PC-3 (cell line): ENCODE results near the gene IGHMBP2.

ENCODE experiments used
- EZH2 ChIP-seq: fragments of 300-600 bp; sonication (generic); IDR thresholded peaks from one replicate; pipeline ENCODE4 v1.6.1; 2017; ENCODE audit warnings: antibody characterized with exemption, mild to moderate bottlenecking, low read length; ENCODE audit not compliant: unreplicated experiment
- EZH2phosphoT487 ChIP-seq: fragments of 300-600 bp; sonication (generic); IDR thresholded peaks from 2 replicates; pipeline ENCODE4 v1.6.1; 2018; ENCODE audit warnings: mild to moderate bottlenecking, antibody characterized with exemption, low read length, borderline replicate concordance
- TF ChIP-seq, protein P1 (sequence below): fragments of 300-600 bp; sonication (generic); conservative IDR thresholded peaks from 2 replicates; pipeline ENCODE4 v1.5.1; 2017; ENCODE audit warnings: antibody characterized with exemption, low read depth, mild to moderate bottlenecking, low read length

DNA sequence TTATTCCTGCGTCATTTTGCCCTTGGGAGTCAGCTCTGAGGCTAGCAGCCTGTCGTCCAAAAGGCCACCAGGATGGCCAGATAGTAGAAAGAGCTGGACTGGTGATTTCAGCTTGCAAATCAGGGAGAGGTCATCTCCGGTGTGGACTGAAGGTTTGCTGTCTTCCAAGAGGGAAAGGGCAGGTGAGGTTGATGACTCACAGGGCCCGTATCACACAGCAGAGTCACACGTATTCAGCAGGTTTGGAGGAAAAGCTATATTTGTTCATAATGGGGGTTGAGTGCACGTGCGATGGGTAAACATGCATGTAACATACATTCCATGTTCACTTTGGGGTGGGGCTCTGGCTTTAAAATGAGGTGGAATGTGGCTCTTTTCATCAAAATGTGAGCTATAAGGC lies 25.7 kb upstream of the IGHMBP2 start:
- TF ChIP-seq, protein P1, sequence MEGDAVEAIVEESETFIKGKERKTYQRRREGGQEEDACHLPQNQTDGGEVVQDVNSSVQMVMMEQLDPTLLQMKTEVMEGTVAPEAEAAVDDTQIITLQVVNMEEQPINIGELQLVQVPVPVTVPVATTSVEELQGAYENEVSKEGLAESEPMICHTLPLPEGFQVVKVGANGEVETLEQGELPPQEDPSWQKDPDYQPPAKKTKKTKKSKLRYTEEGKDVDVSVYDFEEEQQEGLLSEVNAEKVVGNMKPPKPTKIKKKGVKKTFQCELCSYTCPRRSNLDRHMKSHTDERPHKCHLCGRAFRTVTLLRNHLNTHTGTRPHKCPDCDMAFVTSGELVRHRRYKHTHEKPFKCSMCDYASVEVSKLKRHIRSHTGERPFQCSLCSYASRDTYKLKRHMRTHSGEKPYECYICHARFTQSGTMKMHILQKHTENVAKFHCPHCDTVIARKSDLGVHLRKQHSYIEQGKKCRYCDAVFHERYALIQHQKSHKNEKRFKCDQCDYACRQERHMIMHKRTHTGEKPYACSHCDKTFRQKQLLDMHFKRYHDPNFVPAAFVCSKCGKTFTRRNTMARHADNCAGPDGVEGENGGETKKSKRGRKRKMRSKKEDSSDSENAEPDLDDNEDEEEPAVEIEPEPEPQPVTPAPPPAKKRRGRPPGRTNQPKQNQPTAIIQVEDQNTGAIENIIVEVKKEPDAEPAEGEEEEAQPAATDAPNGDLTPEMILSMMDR: no peak
- no peak for TF ChIP-seq EZH2phosphoT487
- no peak for TF ChIP-seq EZH2
